Stimulated activated naive B cell treated with anti-CD40 and anti-IgM and Interleukin-4, amounts not matched to agents 10 μg/mL and 1 μg/mL and 100 μg/mL, for 72 hours (primary cell): ENCODE results near the gene COL4A1.

Experiments used
- ATAC-seq, 2 donors: fragments of 150-1000 bp; cut with Tn5 transposase; replicated peaks; 2 replicates each; pipeline ENCODE4 v1.10.0; 2021; ENCODE audit warnings: moderate library complexity in 1 of 2
- DNase-seq: peaks from one replicate; pipeline ENCODE4 v3.0.0; 2021
- H3K27ac Mint-ChIP-seq: one replicate; pipeline ENCODE4 v1.8.0; 2022; ENCODE audit warnings: mild to moderate bottlenecking, mixed read lengths
- H3K27me3 Mint-ChIP-seq, 2 donors: one replicate each; pipeline ENCODE4 v1.8.0; 2022; ENCODE audit warnings: mixed read lengths in 2 of 2
- H3K36me3 Mint-ChIP-seq, 2 donors: one replicate each; pipeline ENCODE4 v1.8.0; 2022; ENCODE audit warnings: mixed read lengths in 2 of 2, mild to moderate bottlenecking in 1 of 2
- H3K4me1 Mint-ChIP-seq, 2 donors: one replicate each; pipeline ENCODE4 v1.8.0; 2022; ENCODE audit warnings: mixed read lengths in 2 of 2, mild to moderate bottlenecking in 1 of 2
- H3K4me3 Mint-ChIP-seq, 2 donors: one replicate each; pipeline ENCODE4 v1.8.0; 2022; ENCODE audit warnings: mild to moderate bottlenecking in 2 of 2, mixed read lengths in 2 of 2, moderate library complexity in 1 of 2
- H3K9me3 Mint-ChIP-seq, 2 donors: one replicate each; pipeline ENCODE4 v1.8.0; 2022; ENCODE audit warnings: mixed read lengths in 2 of 2, mild to moderate bottlenecking in 1 of 2

Gene COL4A1

GRCh38 chr13:110183910-110184309 is 123.0 kb downstream of the COL4A1 start:
- peaks cover 0 to 3% of the 10 kb centered on the region in 2 donors for H3K9me3 Mint-ChIP-seq
- DNase-seq (no peak), ATAC-seq (no peak)
- no peaks in the 10 kb centered on the region for H3K36me3 Mint-ChIP-seq
- no peak overlapping the region for H3K4me3 Mint-ChIP-seq
- no peak overlapping the region for H3K27ac Mint-ChIP-seq
- H3K4me1 Mint-ChIP-seq: no peaks in the 10 kb centered on the region
- H3K27me3 Mint-ChIP-seq: peaks cover 9 to 11% of the 10 kb centered on the region in 2 donors

DNA sequence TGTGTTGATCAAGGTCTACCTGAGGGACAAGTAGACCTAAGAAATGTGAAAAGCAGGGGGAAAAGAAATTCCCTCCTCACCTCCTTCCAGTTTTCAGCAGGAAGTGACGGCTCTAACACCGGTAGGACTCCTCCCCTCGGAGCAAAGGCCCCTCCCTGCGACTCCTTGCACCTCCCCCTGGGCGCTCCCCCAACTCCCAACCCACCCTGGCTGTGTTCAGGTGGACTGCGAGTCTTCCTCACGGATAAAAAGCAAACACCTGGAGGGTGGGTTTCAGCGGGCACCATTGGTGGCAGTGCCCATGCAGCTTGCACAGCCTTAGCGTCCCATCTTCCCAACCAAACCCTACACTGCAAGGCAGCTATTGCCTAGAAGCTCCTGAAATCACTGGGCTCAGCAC is 124.5 kb downstream of the COL4A1 start:
- Mint-ChIP-seq H3K9me3 (peaks cover 0 to 3% of the 10 kb centered on the region in 2 donors), H3K27ac (no peak overlapping the region), H3K4me3 (no peak overlapping the region), H3K4me1 (no peaks in the 10 kb centered on the region), H3K27me3 (peaks cover 5 to 11% of the 10 kb centered on the region in 2 donors), H3K36me3 (no peaks in the 10 kb centered on the region)
- DNase-seq: no peak
- no peak for ATAC-seq

DNA sequence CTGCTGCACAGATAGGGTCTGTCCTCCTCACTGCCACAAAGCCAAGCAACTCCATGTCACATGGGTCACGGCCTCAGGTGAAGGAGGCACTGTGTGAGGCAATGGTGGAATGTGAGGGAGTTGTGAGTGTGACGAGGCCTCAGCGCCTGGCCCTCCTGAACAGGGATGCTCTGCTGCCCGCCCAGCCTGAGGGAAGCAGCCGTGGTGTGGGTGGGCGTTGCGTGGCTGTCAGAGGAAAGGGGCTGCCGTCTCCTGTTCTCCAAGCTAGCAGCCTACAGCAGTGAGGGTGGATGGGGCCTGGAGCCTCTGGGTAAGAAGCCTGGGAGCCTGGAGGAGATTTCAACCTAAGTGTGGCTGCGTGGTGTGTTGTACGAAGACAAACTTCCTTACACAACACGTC is 125.0 kb downstream of the COL4A1 start:
- DNase-seq: no peak
- no peak for ATAC-seq
- peaks cover 0 to 1% of the 10 kb centered on the region in 2 donors for H3K9me3 Mint-ChIP-seq
- no peak overlapping the region for H3K4me3 Mint-ChIP-seq
- H3K27ac Mint-ChIP-seq: no peak overlapping the region
- H3K36me3 Mint-ChIP-seq: no peaks in the 10 kb centered on the region
- no peaks in the 10 kb centered on the region for H3K4me1 Mint-ChIP-seq
- peaks cover 2 to 8% of the 10 kb centered on the region in 2 donors for H3K27me3 Mint-ChIP-seq

DNA sequence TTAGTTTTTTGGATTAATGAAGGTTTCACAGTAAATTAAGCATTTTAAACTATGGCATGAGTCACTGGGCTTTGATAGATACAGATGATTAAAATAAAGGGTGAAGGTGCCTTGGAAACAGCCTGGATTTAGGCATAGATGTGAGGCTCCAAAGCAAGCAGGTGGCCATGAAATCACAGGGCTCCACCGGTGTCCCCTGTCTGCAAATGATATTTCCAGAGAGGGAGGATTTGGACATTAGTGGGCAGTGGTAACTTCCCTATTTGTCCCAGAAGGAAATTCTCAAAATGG is 127.2 kb downstream of the COL4A1 start:
- no peaks in the 10 kb centered on the region for H3K4me1 Mint-ChIP-seq
- H3K9me3 Mint-ChIP-seq: peaks cover 0 to 3% of the 10 kb centered on the region in 2 donors
- DNase-seq: no peak
- no peak for ATAC-seq
- no peak overlapping the region for H3K27ac Mint-ChIP-seq
- no peak overlapping the region for H3K4me3 Mint-ChIP-seq
- peaks cover 0 to 1% of the 10 kb centered on the region in 2 donors for H3K27me3 Mint-ChIP-seq
- H3K36me3 Mint-ChIP-seq: no peaks in the 10 kb centered on the region

- H3K27me3 Mint-ChIP-seq: peaks cover 0 to 4% of the 10 kb centered on the region in 2 donors
- H3K27ac Mint-ChIP-seq: no peak overlapping the region
Observed at GRCh38 chr13:110179116-110179856, 127.7 kb downstream of the COL4A1 start.

DNA sequence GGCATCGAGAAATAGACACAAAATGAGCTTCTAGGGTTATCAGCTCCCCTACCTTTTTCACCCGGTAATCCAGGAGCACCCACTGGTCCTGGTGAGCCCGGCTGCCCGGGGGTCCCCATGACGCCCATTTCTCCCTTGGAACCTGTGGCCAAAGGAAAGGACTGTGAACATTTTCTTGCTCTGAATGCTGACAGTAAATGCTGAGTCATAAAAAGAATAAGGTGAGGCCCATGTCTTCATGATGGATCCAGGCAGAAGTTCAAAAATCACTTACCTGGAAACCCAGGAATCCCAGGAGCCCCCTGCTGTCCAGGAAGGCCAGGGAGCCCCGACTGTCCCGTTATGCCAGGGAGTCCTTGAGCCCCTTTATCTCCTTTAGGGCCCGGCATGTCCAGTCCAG is 129.2 kb downstream of the COL4A1 start:
- Mint-ChIP-seq H3K27ac (no peak overlapping the region), H3K4me1 (no peaks in the 10 kb centered on the region), H3K27me3 (peaks cover 0 to 4% of the 10 kb centered on the region in 2 donors), H3K4me3 (no peak overlapping the region), H3K9me3 (peaks cover 0 to 8% of the 10 kb centered on the region in 2 donors), H3K36me3 (peaks cover 0 to 2% of the 10 kb centered on the region in 2 donors)
- no peak for DNase-seq
- ATAC-seq: no peak

More at GRCh38 chr13:110179116-110179856, 127.7 kb downstream of the COL4A1 start:
- Mint-ChIP-seq H3K4me1 (no peaks in the 10 kb centered on the region), H3K9me3 (peaks cover 0 to 5% of the 10 kb centered on the region in 2 donors), H3K4me3 (no peak overlapping the region), H3K36me3 (no peaks in the 10 kb centered on the region)
- no peak for DNase-seq
- ATAC-seq: no peak

GRCh38 chr13:110176431-110176830 is 130.5 kb downstream of the COL4A1 start:
- Mint-ChIP-seq H3K27ac (no peak overlapping the region), H3K27me3 (peaks cover 0 to 4% of the 10 kb centered on the region in 2 donors), H3K4me3 (no peak overlapping the region), H3K9me3 (peaks cover 0 to 15% of the 10 kb centered on the region in 2 donors), H3K4me1 (no peaks in the 10 kb centered on the region), H3K36me3 (peaks cover 0 to 2% of the 10 kb centered on the region in 2 donors)
- ATAC-seq: no peak
- DNase-seq: no peak

DNA sequence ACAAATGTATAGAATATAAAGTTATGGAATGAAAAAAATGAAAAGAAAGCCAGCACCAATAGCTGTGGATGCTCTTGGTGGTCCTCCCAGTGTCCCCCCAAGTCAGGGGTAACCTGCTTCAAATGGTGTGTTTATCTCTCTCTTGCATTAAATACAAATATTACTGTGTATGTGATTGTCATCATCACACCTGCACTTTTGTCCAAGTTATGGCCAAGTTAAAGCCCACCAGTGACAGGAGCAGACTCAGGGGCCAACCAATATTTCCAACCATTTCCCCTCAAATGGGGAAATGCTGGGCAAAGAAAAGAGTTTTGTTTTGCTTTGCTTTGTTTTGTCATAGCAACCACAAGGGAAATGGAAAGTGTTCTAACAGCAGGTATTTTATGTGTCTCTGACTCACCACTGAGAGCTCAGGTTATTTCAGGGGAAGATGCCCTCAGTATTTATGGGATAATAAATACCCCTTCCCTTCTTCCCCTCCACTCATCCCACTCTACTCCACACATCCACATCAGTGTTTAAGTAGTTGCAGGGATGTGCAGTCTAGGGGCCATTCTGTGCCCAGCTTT is 133.6 kb downstream of the COL4A1 start:
- DNase-seq (no peak), ATAC-seq (no peak)
- Mint-ChIP-seq H3K4me3 (no peak overlapping the region), H3K27me3 (peaks cover 0 to 15% of the 10 kb centered on the region in 2 donors), H3K9me3 (peaks cover 0 to 14% of the 10 kb centered on the region in 2 donors), H3K36me3 (peaks cover 0 to 2% of the 10 kb centered on the region in 2 donors), H3K27ac (no peak overlapping the region), H3K4me1 (no peaks in the 10 kb centered on the region)

DNA sequence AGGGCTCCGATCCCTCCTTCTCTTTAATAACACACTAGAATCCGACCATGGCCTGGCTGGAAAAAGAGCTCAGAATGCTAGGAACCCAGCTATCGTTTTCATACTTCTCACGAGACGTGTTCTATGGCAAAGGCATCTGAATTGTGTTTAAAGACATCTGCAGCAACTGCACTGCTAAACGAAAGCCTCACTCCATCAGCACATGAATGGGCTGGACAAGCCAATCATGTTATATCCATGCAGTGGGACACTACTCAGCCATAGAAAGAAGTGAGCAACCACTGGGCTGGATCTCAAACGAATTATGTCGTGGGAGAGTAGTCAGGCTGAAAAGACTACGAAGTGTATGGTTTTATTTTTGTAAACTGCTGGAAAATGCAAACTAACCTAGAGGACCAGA is 136.1 kb downstream of the COL4A1 start:
- H3K4me3 Mint-ChIP-seq: no peak overlapping the region
- ATAC-seq: no peak
- DNase-seq: no peak
- H3K4me1 Mint-ChIP-seq: no peaks in the 10 kb centered on the region
- peaks cover 0 to 15% of the 10 kb centered on the region in 2 donors for H3K27me3 Mint-ChIP-seq
- peaks cover 0 to 14% of the 10 kb centered on the region in 2 donors for H3K9me3 Mint-ChIP-seq
- no peak overlapping the region for H3K27ac Mint-ChIP-seq
- peaks cover 0 to 2% of the 10 kb centered on the region in 2 donors for H3K36me3 Mint-ChIP-seq

DNA sequence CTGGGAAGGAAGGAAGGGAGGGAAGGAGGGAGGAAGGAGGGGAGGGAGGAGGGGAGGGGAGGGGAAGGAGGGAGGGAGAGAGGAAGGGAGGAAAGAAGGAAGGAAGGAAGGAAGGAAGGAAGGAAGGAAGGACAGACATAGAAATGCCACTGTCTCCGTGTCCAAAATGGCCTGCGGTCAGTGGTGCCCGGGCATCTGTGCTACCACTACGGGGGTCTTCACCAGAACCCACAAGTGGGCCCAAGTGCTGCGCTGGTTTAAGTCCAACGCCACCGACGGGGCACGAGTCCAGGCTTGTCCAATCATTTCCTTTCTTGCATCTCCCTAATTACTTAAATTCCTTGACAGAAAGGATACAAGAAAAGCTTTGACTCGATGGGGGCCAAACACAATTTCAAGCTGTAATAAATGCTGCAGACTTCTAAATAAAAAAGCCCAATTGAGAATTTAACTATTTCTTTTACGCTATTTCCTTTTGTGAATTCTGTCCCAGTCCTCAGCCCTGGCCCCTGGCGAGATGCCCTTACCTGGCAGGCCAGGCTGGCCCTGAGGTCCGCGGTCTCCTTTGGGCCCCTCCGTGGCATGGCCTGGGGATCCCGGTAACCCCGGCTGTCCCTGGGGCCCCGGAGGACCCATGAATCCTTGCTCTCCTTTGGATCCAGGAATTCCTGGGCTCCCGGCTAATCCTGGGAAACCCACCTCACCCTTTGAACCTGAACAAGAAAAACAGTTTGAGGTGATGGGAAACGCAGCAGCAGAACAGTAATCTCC is 136.8 kb downstream of the COL4A1 start:
- H3K27me3 Mint-ChIP-seq: peaks cover 5 to 15% of the 10 kb centered on the region in 2 donors
- peaks cover 0 to 12% of the 10 kb centered on the region in 2 donors for H3K9me3 Mint-ChIP-seq
- DNase-seq (no peak), ATAC-seq (no peak)
- H3K27ac Mint-ChIP-seq: no peak overlapping the region
- no peaks in the 10 kb centered on the region for H3K4me1 Mint-ChIP-seq
- no peak overlapping the region for H3K4me3 Mint-ChIP-seq
- peaks cover 0 to 2% of the 10 kb centered on the region in 2 donors for H3K36me3 Mint-ChIP-seq

DNA sequence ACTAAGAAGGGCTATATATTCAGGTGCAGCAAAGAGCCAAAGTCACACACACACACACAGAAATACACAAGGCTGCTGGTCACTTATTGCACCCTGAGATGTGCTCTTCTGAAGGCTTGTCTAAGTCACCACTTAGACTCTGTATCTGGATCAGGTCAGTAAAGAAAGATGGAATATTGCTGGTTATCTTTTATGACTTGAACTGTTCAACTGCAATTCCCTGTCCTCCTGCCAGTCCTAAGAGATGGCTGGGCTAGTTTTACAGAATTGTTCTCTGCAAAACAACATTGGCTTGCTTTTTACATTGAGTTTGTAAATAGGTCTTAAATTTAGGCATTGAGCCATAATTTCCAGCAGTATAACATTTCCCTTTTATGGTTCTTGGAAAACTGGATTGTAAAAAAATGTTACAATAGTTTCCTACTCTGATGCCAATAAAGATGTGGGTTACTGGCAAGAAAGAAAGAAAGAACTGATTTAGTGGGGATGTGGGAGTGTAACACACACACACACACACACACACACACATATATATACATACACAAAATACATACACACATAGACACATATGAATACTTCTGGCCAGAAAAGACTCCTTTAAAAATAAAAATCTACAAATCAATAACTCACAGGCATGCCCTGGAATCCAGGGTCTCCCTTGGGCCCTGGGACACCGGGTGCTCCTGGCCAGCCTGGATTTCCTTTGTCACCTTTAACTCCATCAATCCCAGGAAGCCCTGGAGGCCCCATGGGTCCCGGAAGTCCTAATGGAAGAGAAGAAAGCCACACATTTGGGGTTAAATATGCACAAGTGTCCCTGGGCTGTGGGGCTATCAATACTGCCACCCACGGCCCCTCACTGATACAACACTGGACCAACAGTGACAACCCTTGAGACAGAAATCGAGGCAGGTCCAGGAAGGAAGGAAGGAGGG is 137.7 kb downstream of the COL4A1 start:
- DNase-seq (no peak), ATAC-seq (no peak)
- peaks cover 0 to 2% of the 10 kb centered on the region in 2 donors for H3K36me3 Mint-ChIP-seq
- no peak overlapping the region for H3K4me3 Mint-ChIP-seq
- peaks cover 0 to 10% of the 10 kb centered on the region in 2 donors for H3K9me3 Mint-ChIP-seq
- H3K27ac Mint-ChIP-seq: no peak overlapping the region
- H3K4me1 Mint-ChIP-seq: no peaks in the 10 kb centered on the region
- peaks cover 5 to 11% of the 10 kb centered on the region in 2 donors for H3K27me3 Mint-ChIP-seq

GRCh38 chr13:110166598-110166997 is 140.4 kb downstream of the COL4A1 start:
- peaks cover 5 to 11% of the 10 kb centered on the region in 2 donors for H3K27me3 Mint-ChIP-seq

GRCh38 chr13:110164706-110165105 is 142.3 kb downstream of the COL4A1 start:
- ATAC-seq (no peak), DNase-seq (no peak)
- Mint-ChIP-seq H3K27ac (no peak overlapping the region), H3K27me3 (peaks cover 6 to 10% of the 10 kb centered on the region in 2 donors), H3K36me3 (no peaks in the 10 kb centered on the region), H3K9me3 (no peaks in the 10 kb centered on the region), H3K4me1 (no peaks in the 10 kb centered on the region), H3K4me3 (no peak overlapping the region)

More at GRCh38 chr13:110166598-110166997, 140.4 kb downstream of the COL4A1 start:
- Mint-ChIP-seq H3K4me3 (no peak overlapping the region), H3K36me3 (no peaks in the 10 kb centered on the region), H3K9me3 (no peaks in the 10 kb centered on the region), H3K4me1 (no peaks in the 10 kb centered on the region), H3K27ac (no peak overlapping the region)
- no peak for ATAC-seq
- DNase-seq: no peak
